GM19468 (cell line): ENCODE measurements around the gene STEEP1.
"Not testable (repeated sequence)": the region's sequence is repeated elsewhere in the genome, so short reads cannot be mapped to it uniquely, and the experiment has no call there.

ENCODE experiments used
- ATAC-seq: cut with Tn5 transposase; IDR thresholded peaks from one replicate; pipeline ENCODE4 v1.9.1; 2021; ENCODE audit warnings: mild to moderate bottlenecking, moderate library complexity, moderate number of reproducible peaks; ENCODE audit not compliant: unreplicated experiment; ENCODE audit errors: extremely low read depth

STEEP1 gene

DNA sequence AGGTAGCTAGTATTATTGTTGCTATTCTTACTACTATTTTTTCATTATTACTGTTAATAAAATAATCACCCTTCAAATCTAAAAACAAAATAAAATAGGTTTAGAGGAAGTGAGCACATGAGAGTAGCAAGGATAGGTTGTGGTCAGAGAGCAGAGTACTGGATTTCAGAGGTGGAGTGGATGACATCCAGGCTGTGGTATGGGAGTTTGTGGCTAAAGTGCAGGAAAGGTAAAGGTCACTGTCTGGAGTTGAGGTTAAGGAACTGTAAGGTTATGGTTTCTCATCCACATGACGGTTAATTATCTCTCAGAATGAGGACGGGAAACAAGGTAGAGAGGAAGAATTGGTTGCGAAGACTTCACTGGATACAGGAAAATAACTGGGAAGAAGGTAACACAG lies 27.7 kb downstream of the STEEP1 start:
- ATAC-seq = no peak

- ATAC-seq = no peak
Measured at GRCh38 chrX:119529345-119530276, 35.6 kb downstream of the STEEP1 start.

DNA sequence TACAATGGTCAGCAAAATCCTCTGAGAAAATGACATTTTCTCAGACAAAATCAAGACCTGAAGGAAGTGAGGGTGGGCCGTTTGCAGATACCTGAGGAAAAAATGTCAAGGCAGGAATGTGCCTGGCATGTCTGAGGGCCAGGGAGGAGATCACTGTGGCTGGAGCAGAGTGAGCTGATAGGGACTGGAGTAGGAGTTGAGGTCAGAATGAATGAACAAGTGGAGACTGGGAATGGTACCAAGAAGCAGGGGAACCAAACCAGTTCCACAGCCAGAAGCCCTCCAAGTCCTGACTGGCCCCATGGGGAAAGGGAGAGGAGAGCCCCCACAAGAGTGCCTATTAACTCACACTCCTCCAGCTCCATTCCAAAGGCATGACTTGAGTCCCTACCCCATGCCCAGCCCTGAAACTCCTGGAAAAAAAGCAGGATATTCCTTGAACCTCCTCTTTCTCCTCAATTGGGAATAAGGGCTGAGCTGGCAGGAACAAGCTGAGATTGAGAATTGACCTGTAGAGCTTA lies 41.5 kb downstream of the STEEP1 start:
- ATAC-seq = no peak

DNA sequence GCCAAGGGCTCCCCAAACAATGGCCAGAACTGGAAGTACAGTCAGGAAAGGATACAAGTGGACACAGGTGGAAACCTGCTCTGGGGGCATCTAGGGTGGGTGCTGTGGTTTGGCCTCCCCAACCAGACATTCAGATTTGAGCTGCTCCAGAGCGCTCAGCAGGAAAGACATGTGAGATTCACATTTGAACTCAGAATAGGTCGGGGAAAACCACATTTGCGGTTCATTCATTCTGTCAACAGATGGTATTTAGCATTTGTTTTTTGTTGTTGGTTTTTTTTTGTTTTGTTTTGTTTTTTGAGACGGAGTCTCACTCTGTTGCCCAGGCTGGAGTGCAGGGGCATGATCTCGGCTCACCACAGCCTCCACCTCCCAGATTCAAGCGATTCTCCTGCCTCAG lies 44.0 kb downstream of the STEEP1 start:
- ATAC-seq = no peak

DNA sequence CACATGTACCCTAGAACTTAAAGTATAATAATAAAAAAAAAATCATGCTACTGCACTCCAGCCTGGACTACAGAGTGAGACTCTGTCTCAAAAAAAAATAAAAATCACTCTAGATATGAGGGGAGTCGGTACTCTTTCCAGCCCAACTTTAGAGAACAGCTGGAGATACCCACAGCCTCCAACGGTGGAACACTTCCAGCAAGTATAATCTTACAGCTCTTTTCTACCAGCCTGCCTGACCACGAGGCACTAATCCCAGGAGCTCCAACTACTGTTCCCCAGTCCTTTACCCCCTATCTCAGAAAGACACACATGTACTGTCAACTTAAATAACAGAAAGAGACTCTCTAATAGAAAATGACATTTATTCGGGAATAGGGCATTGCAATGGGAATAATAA lies 46.8 kb downstream of the STEEP1 start:
- no peak for ATAC-seq

DNA sequence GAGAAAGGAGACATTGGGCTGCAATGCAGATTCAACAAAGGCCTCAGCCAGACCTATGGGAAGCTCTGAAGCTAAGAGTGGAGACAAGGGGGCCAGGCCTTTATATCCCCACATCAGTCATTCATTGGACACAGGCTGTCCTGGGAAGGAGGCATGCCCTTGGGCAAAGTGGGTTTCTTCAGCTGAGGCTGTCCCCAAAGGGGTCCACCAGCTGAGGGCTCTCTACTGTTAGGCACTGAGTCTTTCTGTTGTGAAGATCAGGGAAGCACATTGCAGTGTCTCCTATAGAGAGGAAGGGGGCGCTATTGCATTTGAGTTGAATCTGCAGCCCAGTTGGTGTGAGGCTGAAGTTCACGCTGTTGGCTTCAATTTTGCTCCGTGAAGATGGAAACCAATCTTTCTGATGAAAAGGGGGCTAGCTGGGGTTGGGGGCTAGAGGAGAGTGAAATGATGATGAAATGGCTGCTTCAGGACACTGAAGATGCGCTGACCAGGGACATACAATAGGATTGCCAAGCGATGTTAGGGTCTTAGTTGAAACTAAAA lies 49.0 kb downstream of the STEEP1 start:
- peak; percentile 48 for ATAC-seq

DNA sequence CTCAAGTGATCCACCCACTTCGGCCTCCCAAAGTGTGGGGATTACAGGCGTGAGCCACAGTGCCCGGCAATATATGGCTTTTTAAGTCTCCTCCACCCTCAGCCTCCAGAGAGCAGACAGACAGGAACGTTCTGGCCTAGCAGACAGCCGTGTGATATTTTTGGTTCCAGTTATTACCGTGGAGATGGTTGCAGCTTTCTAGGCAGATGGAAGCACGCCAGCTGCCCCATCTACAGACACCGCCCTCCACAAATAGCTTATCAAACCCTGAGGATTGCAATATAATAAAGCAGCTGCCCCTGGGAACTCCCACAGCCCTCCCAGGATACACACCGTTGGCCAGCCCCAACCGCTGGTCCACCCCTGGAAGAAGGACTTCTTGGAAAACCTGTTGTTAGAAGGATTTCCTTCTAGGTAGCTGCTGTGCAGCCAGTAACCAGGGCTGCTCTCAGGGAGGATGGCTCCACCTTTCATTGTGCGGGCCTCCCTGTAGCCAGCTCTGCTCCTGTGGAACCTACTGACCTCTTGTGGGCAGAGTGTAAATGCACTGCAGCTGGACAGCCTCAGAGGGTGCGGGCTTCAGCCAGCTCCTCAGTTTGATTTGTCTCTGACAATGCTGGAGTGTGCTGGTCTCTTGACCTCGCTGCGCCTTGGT lies 52.9 kb downstream of the STEEP1 start:
- no peak for ATAC-seq

GRCh38 chrX:119507206-119507605 lies 58.0 kb downstream of the STEEP1 start:
- no peak for ATAC-seq

DNA sequence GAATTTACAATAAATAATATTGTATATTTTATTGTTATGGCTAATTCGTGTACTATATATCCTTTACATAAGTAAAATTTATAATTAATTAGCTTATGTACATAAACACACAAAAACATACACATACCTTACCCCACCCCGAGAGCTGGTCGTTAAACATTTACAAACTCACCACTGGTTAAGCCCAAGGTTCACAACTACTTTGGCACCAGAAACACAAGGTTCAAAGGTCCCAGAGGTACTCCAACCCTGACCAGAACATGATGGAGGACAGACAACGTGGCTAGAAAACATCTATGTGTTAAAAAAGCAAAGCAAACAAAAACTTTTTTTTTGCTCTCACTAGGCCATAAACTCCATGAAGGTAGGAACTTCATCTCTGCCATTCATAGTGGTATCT lies 59.3 kb downstream of the STEEP1 start:
- ATAC-seq = no peak

DNA sequence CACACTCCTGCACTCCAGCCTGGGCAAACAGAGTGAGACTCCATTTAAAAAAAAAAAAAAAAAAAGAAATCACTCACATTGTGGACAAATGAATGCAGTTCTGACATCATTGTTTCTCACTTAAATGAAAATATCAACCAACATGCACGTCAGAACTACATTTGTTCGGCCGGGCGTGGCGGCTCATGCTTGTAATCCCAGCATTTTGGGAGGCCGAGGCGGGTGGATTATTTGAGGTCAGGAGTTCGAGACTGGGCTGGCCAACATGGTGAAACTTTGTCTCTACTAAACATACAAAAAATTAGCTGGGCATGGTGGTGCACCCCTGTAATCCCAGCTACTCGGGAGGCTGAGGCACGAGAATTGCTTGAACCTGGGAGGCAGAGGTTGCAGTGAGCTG lies 60.1 kb downstream of the STEEP1 start:
- not testable (repeated sequence) for ATAC-seq

DNA sequence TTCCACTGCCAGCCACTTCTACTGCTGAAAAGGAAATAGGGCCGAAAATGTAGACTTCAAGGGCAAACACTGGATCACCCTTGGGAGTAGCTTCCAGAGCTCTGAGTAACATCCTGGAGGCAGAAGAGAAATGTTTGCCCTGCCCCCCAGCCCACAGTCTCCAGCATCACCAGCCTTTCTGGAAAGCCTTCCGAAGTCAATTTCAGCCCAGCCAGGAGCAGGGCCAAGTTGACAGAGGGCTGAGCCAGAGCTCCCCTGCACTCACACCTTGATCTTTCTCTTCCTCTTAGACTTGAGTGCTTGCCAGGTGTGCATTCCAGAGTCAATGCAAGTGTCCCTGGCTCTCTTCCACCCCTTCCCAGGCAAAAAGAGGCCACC lies 61.7 kb downstream of the STEEP1 start:
- ATAC-seq = no peak

DNA sequence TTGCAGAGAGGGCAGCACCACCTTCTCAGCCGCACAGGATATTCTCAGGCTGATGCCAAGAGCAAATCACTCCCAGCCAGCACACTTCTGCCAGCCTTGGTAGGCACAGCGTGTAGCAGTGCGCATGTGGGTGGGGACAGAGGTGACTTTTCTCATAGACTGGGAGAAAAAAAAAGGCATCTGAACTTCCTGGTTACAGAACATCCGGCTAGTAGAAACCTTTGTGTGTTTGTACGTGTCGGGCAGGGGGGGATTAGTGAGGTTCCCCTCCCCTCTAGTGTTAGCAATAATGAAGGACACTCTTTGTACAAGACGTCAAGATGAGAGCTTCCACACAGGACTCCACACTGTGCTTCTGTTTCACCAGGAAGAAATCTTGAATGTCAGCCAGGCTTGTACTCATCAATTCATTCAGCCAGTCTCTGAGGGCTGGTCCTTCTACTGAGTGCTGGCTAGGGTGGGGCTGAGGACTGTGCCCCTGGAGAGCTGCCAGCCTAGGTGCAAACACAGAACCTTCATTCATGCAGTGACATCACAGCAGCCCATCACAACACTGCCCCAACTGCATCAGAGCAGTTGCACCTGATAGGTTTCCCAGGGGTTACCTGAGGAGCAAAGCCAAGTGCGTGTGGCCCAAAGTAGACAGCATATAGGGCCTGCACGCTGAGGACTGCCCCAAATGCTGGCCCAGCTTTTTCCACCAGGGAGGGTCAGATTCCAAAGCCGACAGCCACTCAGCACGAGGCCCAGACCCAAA lies 62.3 kb downstream of the STEEP1 start:
- ATAC-seq = no peak

DNA sequence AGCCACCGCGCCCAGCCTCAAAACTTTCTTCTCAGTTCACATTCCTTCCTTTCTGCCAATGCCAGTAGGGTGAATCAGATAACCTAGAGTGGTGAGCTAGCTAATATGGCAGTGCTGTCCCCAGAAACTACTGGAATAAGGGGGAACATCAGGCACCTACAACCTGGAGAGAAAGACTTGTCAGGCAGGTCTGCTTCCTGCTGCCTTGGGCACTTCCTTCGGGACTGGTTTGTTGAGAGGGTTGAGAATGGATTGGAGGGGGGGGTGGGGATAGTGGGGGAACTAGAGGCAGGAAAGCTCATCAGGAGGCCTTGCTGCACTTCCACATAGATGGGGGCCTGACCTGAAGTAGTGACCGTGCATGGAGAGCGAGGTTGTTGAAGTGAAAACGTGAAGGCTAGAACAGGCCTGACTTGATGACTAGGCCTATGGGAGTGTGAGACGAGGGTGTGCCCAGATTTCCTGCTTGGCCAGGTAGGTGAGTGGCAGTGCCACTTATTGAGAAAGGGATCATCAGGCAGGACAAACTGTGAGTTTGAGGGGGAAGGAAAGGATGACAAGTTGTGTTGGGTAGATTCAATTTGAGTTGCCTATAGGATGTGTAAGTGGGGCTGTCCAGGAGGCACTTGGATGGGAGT lies 63.6 kb downstream of the STEEP1 start:
- no peak for ATAC-seq

DNA sequence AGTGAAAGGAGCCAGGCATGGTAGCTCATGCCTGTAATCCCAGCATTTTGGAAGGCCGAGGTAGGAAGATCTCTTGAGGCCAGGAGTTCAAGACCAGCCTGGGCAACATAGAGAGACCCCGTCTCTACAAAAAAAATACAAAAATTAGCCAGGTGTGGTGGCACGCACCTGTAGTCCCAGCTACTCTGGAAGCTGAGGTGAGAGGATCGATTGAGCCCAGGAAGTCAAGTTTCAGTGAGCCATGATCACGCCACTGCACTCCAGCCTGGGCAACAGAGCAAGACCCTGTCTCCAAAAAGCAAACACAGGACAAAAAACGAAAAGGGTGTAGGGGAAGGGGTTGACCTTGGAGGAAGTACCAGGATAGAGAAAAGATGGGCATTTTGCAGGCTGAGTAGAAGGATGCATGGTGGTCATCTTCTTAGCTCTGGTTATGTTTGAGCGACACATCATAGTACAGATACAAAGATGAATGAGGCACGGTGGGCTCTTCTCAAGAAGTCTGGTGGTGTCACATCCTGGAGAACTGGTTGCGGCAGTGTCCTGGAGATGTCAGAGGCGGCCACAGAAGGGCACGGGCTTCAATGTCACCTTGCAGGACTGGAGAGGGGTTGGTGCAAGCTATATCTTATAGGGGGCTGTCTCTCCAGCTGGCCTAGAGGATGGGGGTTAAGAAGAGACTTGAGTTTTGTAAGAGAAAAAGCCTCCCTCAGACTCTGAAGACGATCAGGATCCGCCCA lies 65.0 kb downstream of the STEEP1 start:
- ATAC-seq = no peak

- ATAC-seq = no peak
Measured at GRCh38 chrX:119497185-119497584, 68.0 kb downstream of the STEEP1 start.

GRCh38 chrX:119495734-119496726 lies 69.2 kb downstream of the STEEP1 start:
- ATAC-seq = no peak

- not testable (repeated sequence) for ATAC-seq
Measured at GRCh38 chrX:119493851-119494495, 71.2 kb downstream of the STEEP1 start.

- no peak for ATAC-seq
Measured at GRCh38 chrX:119492463-119492862, 72.7 kb downstream of the STEEP1 start.
